Forelimb muscle (tissue), 1 donor: ENCODE measurements around the gene YY2. TPM values are rescaled to one million over a fixed set of nuclear protein-coding genes. Genes with fewer than 3 reads are reported as not detected.
"Not testable (repeated sequence)": the region's sequence is repeated elsewhere in the genome, so short reads cannot be mapped to it uniquely, and the experiment has no call there.

Experiments used
- DNase-seq: peaks from one replicate; pipeline ENCODE4 v3.0.0-alpha.2; 2013; ENCODE audit warnings: low read depth
- polyA plus RNA-seq: library from polyadenylated mRNA; unstranded; fragments of 120-200 nt; gene quantifications from one replicate; pipeline ENCODE4 v1.2.1, GENCODE V29; 2013; ENCODE audit not compliant: insufficient read length

The YY2 gene
- polyA plus RNA-seq, 1 donor, result 1.2 TPM

- not testable (repeated sequence) for DNase-seq
Measured at GRCh38 chrX:21874182-21874581, 18.4 kb downstream of the YY2 start.

- DNase-seq, result no peak
Measured at GRCh38 chrX:21875013-21875412, 19.2 kb downstream of the YY2 start.

DNA sequence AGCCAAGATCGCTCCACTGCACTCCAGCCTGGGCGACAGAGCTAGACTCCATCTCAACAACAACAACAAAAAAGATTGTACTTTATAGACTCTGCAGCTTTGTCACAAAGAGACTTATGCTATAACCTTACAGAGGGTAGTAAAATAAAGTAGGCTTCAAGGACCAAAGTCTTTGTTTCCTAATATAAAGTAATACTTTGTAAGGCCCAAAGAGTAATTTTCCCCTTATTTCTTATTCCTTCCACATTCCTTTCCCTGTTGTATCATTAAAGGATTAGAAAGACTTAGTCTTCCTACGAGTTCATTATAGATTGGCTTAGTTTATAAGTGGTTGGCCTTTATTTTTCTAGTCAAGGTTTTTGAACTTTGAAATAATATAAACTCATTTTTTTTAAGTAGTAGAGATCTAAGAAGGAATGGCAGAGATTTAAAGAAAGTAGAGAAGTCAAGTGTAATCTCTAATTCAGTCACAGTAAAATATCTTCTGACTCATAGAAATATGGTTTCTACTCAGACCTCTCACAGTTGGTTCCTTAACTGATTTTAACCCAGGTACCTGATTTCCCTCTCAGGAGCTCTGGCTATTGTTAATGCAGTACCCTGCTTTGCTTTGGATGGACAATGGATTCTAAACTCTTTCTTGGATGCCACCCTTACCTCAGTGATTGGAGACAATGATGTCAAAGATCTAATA is 26.2 kb downstream of the YY2 start:
- no peak for DNase-seq

DNA sequence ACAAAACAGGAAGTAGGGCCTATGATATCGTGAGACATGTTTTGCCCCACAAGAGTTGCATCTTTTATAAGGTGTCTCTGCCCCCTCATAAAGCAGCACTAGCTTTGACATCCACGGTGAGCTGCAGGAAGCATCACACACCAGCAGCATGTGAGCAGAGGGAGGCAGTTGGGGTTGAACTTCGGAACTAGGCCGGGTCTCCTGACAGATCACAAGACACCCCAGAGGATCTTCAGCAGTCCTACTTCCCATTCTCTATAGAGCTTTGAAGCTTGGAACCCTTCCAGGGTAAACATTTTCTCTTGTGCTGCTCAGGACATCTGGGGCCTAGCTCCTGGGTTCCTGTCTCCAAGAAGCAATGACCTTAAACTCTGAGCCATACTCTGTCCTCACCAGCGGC is 27.5 kb downstream of the YY2 start:
- peak; percentile 9 for DNase-seq

GRCh38 chrX:21885568-21885967 is 29.8 kb downstream of the YY2 start:
- DNase-seq, result no peak

- DNase-seq, result no peak
Measured at GRCh38 chrX:21905313-21905712, 49.5 kb downstream of the YY2 start.

GRCh38 chrX:21905953-21906352 is 50.2 kb downstream of the YY2 start:
- no peak for DNase-seq

DNA sequence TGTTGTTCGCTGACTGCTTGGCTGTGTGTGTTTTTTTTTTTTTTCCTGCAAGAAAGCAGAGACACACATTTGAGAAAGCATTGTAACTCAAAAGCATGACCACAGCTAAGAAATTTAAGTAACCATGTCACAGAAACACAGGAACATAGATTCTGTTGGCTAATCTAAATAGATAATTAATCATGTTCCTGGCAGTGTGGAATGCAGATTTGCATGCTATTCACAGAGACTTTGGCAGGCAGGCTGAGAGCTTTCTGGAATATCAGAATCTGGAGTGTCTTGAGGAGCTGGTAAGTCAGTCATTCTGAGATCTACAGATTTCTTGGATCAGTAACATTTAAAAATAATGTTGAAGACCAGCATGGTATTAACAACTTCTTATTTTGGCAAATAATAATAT is 51.5 kb downstream of the YY2 start:
- no peak for DNase-seq

Other genes with a start within 250 kb of the YY2 start
- 0.46 TPM for gene KLHL34, start 197.7 kb upstream of the YY2 start, polyA plus RNA-seq
- gene SMPX, start 97.9 kb upstream of the YY2 start, polyA plus RNA-seq, result 291 TPM
- 21.3 TPM for gene MBTPS2, start 16.4 kb upstream of the YY2 start, polyA plus RNA-seq
- gene SMS, start 84.7 kb downstream of the YY2 start, polyA plus RNA-seq, result 76.7 TPM
- 3.4 TPM for gene PHEX, start 176.3 kb downstream of the YY2 start, polyA plus RNA-seq